ENCODE data around the gene PRR5L.

The PRR5L gene

DNA sequence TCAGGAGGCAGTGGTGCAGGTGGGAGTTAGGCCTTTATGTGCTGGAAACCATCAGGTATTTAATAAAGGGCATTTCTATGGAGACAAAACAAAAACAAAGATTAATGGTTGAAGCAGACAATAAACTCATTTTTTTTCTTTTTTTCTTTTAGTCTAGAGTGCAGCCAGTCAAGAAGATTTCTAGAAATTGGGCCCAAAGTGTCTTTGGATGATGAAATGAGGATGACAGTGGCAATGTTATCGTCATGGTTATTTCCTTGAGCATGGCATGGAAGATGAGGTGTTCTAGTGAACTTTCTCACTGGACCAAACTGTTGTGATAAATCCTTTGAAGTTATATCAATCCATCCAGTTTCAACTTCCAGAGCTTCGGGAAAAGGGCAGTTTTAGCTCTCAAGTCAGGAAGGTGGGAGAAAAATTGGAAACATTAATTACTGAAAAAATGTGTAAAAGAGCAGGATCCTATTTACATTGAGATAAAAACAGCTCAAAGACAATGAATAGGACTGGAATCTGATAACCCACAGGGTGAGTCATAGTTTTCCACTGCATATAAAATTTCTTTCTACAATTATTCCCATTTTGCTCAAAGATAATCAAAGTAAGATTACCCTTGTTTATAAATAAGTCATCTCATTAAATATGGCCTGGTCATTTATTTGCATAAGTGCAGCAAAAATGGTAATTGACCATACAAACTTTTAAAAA, 33.0 kb downstream of the PRR5L start:
- DNase-seq = no peak

DNA sequence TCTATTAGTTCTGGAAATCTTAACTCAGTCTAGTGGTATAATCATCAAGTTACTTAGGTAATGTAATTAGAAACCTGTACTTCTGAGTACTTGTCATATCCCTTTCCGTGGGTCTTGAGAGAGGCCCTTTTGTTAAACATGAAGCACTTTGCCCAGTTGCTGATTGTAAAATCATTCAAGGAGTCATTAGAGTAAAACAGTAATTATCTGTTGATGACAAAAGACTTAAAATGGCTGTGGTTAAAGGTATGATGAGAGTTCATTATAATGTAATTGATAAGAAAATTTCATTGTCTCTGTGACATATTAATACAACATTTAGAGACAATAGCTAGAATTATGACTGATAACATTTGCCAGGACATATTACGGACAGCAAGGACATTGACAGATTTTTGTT, 34.3 kb downstream of the PRR5L start:
- DNase-seq = no peak

DNA sequence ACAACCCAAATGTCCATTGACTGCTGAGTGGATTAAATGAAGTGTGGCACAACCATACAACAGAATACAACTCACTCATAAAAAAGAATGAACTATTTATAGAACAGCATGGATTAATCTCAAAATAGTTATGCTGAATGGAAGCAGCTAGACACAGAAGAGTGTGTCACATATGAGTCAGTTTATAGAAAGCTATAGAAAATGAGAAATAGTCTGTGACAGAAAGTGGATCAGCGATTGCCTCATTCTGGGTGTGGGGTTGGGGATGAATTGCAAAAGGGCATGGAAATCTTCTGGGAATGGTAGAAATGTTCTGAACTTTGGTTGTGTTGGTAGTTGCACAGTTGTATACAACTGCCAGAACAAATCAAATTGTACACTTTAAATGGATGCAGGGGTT, 37.4 kb downstream of the PRR5L start:
- DNase-seq = no peak

DNA sequence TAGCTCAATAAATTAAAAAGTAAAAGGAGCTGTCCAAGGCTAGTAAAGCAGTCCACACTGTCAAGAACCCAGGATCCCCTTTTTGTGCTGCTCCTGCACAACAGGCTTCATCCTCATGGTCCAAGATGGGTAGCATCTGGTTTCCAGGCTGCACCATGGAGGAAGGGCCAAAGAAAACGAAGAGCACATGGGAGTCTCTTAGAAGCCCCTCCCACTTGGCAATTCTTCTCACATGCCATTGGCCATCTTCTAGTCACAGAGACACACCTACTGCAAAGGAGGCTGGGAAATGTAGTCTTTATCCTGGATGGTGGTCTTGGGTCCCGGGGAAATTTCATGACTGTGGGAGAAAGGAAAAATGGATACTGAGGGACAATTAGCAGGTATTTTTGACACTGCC, 37.8 kb downstream of the PRR5L start:
- DNase-seq = no peak

- no peak for DNase-seq
Measured at GRCh38 chr11:36339888-36340287, 43.8 kb downstream of the PRR5L start.

- no peak for DNase-seq
Measured at GRCh38 chr11:36340897-36341296, 44.8 kb downstream of the PRR5L start.

GRCh38 chr11:36341915-36342314, 45.8 kb downstream of the PRR5L start:
- DNase-seq = no peak

GRCh38 chr11:36342327-36342726, 46.2 kb downstream of the PRR5L start:
- DNase-seq = no peak

GRCh38 chr11:36343436-36343835, 47.3 kb downstream of the PRR5L start:
- DNase-seq = no peak

GRCh38 chr11:36345084-36345511, 49.0 kb downstream of the PRR5L start:
- no peak for DNase-seq

- no peak for DNase-seq
Measured at GRCh38 chr11:36345535-36346141, 49.5 kb downstream of the PRR5L start.

GRCh38 chr11:36346562-36347383, 50.7 kb downstream of the PRR5L start:
- DNase-seq = no peak

GRCh38 chr11:36347384-36347906, 51.4 kb downstream of the PRR5L start:
- DNase-seq = no peak

- no peak for DNase-seq
Measured at GRCh38 chr11:36349351-36350136, 53.5 kb downstream of the PRR5L start.

GRCh38 chr11:36350137-36350513, 54.0 kb downstream of the PRR5L start:
- DNase-seq = no peak

- DNase-seq = peak; percentile 48
Measured at GRCh38 chr11:36352922-36353321, 56.8 kb downstream of the PRR5L start.

GRCh38 chr11:36354221-36355003, 58.3 kb downstream of the PRR5L start:
- no peak for DNase-seq

DNA sequence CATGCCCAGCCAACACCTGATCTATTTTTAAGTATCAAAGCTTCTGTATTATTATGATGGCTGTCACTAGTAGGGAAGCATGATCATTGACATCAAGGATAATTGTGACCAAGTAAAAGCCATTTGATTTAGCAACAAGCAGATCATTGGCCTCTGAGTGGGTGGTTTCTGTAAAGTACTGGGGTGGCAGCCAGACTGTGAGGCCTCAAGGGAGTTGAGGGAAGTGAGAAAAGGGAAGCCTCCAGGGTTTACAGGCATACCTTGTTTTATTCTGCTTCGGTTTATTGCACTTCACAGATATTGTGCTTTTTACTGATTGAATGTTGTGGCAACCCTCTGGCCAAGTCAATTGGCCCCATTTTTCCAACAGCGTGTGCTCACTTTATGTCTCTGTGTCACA, 60.1 kb downstream of the PRR5L start:
- DNase-seq = no peak

DNA sequence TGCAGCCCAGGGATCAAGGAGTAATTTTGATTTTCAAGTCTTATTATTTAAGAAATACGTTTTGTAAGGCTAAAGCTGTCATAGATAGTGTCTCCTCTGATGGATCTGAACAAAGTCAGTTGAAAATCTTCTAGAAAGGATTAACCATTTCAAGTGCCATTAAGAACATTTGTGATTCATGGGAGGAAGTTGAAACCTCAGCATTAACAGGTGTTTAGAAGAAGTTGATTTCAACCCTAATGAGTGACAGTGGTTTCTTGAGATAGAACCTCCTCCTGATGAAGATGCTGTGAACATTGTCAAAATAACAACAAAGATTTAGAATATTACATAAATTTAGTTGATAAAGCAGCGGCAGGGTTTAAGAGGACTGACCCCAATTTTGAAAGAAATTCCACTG, 61.7 kb downstream of the PRR5L start:
- DNase-seq = no peak

GRCh38 chr11:36358436-36358835, 62.3 kb downstream of the PRR5L start:
- DNase-seq = no peak

GRCh38 chr11:36360318-36360717, 64.2 kb downstream of the PRR5L start:
- no peak for DNase-seq

DNA sequence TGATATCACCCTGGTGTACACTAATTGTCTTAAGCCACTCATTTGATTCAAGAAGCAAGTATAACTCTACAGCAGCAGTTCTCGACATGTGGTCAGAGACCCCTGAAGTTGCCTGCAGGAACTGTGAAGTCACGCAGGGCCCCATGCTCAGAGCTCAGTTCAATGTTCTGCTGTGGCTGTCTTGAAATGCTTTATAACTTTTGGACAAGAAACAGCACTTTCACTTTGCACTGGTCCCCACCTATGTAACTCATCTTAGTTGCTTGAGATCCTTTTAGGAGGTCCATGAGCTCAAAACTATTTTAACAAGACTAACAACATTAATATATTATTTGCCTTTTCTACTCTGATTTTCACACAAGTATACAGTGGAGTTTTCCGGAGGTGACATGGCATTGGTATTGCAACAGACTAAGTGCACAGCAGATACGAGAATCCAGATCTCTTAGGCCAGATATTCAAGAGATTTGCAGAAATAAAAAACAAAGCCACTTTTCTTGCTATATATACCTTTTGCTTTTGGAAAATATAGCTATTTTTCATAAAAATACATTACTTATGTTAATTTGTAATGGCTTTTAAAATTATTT, 64.8 kb downstream of the PRR5L start:
- no peak for DNase-seq

Data from T-helper 9 cell (primary cell).